Measurements from ENCODE around the gene RAI1. TPM values are rescaled to one million over a fixed set of nuclear protein-coding genes. Genes with fewer than 3 reads are reported as not detected.

RAI1 gene
- total and polyA plus RNA-seq, 10 of the 15 experiments (the other 5 are each of a cell fraction or from before 2014, with no cell fraction given), result 0.66 to 37.7 (median 6.0) TPM

GRCh38 chr17:17732892-17733670, 51.8 kb downstream of the RAI1 start (continued):
- TF ChIP-seq ZBTB40 (IDR thresholded peaks at IDR 0.05; ENCODE audit: borderline replicate concordance), result no peak
- no peak for TF ChIP-seq KAT2A (conservative IDR thresholded peaks at IDR 0.05; ENCODE audit: control insufficient read depth, low read depth, low read length)

DNA sequence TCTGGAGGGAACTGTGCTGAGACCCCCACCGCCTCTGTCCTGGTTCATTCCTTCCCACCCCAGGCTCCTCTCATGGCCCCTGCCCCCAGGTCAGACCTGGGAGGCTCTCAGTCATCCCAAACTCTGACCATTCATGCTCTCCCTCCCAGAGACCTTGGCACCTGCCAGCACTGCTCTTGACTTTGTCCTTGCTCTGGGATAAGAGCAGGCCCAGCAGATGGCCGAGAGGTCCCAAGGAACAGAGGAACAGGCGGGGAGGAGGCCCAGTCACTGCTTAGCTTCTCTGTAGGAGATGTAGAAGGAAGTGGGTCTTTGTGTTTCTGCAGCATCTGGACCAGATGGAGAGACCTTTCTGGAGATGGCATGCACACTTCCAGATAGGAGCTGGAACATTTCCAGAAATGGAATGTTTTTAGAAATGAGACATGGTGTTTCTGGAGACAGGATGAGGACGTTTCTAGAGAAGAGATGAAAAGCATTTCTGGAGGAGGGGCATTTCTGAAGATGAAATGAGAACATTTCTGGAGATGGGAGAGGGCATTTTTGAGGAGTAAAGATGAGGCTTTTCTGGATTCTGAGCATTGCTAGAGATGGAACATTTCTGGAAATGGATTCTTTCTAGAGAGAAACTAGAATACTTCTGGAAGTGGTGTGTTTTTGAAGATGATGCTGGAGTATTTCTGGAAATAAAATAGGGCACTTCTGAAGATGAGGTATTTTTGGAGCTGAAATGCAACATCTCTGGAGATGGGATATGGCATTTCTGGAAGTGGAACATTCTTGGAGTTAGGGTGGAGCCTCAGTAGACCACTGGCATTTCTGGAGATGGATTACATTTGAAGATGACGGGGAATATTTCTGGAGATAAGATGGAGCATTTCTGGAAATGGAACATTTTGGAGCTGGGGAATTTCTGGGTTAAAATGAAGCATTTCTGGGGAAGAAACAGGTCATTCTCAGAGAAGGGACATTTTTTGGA, 55.2 kb downstream of the RAI1 start:
- in situ Hi-C loops (cut with MboI), result no loop called here
- peaks cover 0 to 9% of the 10 kb centered on the region in 2 experiments; a peak in 2 of 4 replicates for H3K36me3 ChIP-seq (ENCODE audit: control insufficient read depth in 2 of 2, insufficient read depth in 2 of 2, low read length in 1 of 2)
- DNase-seq (ENCODE audit: low read depth, low spot score) (no peak), FAIRE-seq (no peak), ATAC-seq (no peak)
- peaks cover 4% of the 10 kb centered on the region for H4K20me1 ChIP-seq (ENCODE audit: control insufficient read depth, insufficient read depth)
- ChIA-PET POLR2A (no interaction called here), CTCF (interaction anchor here (0.7 to 1.0 kb wide), 2 partner anchors 9 to 13 kb away, joined by 3 to 4 read pairs; no protein-coding TSS in a partner anchor), RAD21 (ENCODE audit: unreplicated experiment) (no interaction called here), SMC1A (ENCODE audit: uncharacterized antibody, unreplicated experiment) (interaction anchor here (1.1 kb wide), 1 partner anchor 57 kb away, joined by 5 read pairs; no protein-coding TSS in a partner anchor)
- no peaks in the 10 kb centered on the region for H3K9me3 ChIP-seq (replicated peaks; ENCODE audit: control insufficient read depth, insufficient read depth, low read length)
- peaks cover 32% of the 10 kb centered on the region for H3K4me1 ChIP-seq (ENCODE audit: control insufficient read depth, insufficient read depth, low read length)
- TF ChIP-seq HDAC6 (IDR thresholded peaks at IDR 0.05; ENCODE audit: unreplicated experiment), result no peak
- TF ChIP-seq SIX5 (IDR thresholded peaks at IDR 0.05; ENCODE audit: low read depth, low read length, severe bottlenecking), result no peak
- TF ChIP-seq, protein P1, sequence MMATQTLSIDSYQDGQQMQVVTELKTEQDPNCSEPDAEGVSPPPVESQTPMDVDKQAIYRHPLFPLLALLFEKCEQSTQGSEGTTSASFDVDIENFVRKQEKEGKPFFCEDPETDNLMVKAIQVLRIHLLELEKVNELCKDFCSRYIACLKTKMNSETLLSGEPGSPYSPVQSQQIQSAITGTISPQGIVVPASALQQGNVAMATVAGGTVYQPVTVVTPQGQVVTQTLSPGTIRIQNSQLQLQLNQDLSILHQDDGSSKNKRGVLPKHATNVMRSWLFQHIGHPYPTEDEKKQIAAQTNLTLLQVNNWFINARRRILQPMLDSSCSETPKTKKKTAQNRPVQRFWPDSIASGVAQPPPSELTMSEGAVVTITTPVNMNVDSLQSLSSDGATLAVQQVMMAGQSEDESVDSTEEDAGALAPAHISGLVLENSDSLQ (IDR thresholded peaks at IDR 0.05), result no peak
- no peak for TF ChIP-seq ATF2 (IDR thresholded peaks at IDR 0.05; ENCODE audit: low read length)
- no peak for TF ChIP-seq CBFB (IDR thresholded peaks at IDR 0.05; ENCODE audit: low read depth)
- TF ChIP-seq CHD1 (IDR thresholded peaks at IDR 0.05; ENCODE audit: low read depth, low read length), result no peak
- 76% methylated on average over 5 of the region's 5 CpGs for WGBS (ENCODE audit: insufficient coverage, insufficient replicate concordance, low lambda C conversion rate, missing lambda C conversion rate)
- H2AFZ ChIP-seq (ENCODE audit: control insufficient read depth, low read depth, low read length), result no peak overlapping the region
- peaks cover 20% of the 10 kb centered on the region for H3K79me2 ChIP-seq (ENCODE audit: control insufficient read depth, insufficient read depth, low read length)
- H3K27me3 ChIP-seq (replicated peaks in 1 of 2; ENCODE audit: control insufficient read depth in 2 of 2, insufficient read depth in 2 of 2, low read length in 1 of 2), result no peaks in the 10 kb centered on the region
- no peak overlapping the region for H3K9ac ChIP-seq (ENCODE audit: control insufficient read depth, insufficient read depth, low read length)
- H3K4me2 ChIP-seq (ENCODE audit: control insufficient read depth, insufficient read depth), result no peak overlapping the region
- H3K27ac ChIP-seq (ENCODE audit: control insufficient read depth, insufficient read depth), result no peak overlapping the region
- H3K4me3 ChIP-seq, result no peak overlapping the region
- intact Hi-C loops (cut with micrococcal nuclease; ENCODE audit: unreplicated experiment), result no loop called here
- BruUV-seq (replicated peaks), result no TSS peak
